K562 (cell line): ENCODE data around the gene ACSL5. TPM values are rescaled to one million over a fixed set of nuclear protein-coding genes. Genes with fewer than 3 reads are reported as not detected.

ENCODE experiments used
- ATF4 ChIP-seq: fragments of 450-650 bp; formaldehyde crosslinking; IDR thresholded peaks from 2 replicates; pipeline ENCODE4 v1.4.0; 2022; ENCODE audit warnings: mild to moderate bottlenecking, moderate library complexity
- CHAMP1 ChIP-seq: fragments of 450-650 bp; IDR thresholded peaks from 2 replicates; pipeline ENCODE4 v1.6.1; 2016; ENCODE audit warnings: mild to moderate bottlenecking
- GTF2A2 ChIP-seq: IDR thresholded peaks from 2 replicates; pipeline ENCODE4 v1.6.1; 2016; ENCODE audit warnings: mild to moderate bottlenecking, missing genetic modification characterization, missing compliant biosample characterization
- MGA ChIP-seq: fragments of 450-650 bp; IDR thresholded peaks from 2 replicates; pipeline ENCODE4 v1.6.1; 2016; ENCODE audit warnings: mild to moderate bottlenecking, moderate library complexity
- NELFE ChIP-seq: IDR thresholded peaks from 2 replicates; pipeline ENCODE4 v1.6.1; 2011; ENCODE audit warnings: mild to moderate bottlenecking; ENCODE audit not compliant: insufficient read depth, insufficient read length
- NFXL1 ChIP-seq: fragments of 450-650 bp; formaldehyde crosslinking; IDR thresholded peaks from 2 replicates; pipeline ENCODE4 v1.4.0; 2021; ENCODE audit warnings: mild to moderate bottlenecking
- ZNF146 ChIP-seq: IDR thresholded peaks from one replicate; pipeline ENCODE4 v1.6.1; 2018; ENCODE audit warnings: missing compliant biosample characterization; ENCODE audit not compliant: unreplicated experiment
- ZNF740 ChIP-seq, 3 experiments: fragments of 200-800 bp in 1 of 3; sonication (Bioruptor generic) in 1 of 3; sonication (generic) in 1 of 3; formaldehyde crosslinking in 1 of 3; IDR thresholded peaks; 2 replicates each; pipeline versions ENCODE4 v1.6.1 to v1.8.0; 2016 to 2022; ENCODE audit warnings: mild to moderate bottlenecking in 2 of 3, missing compliant biosample characterization in 2 of 3, missing genetic modification characterization in 2 of 3, missing genetic modification reagents in 1 of 3
- ZNF785 ChIP-seq: fragments of 250-450 bp; sonication (Bioruptor Pico); IDR thresholded peaks from 2 replicates; pipeline ENCODE4 v1.4.0; 2020; ENCODE audit warnings: mild to moderate bottlenecking
- polyA plus RNA-seq, 8 experiments: library from polyadenylated mRNA; depleted of rRNA in 4 of 8; stranded (reverse) in 5 of 8; unstranded in 3 of 8; fragments of >200 nt; fragmentation: Nextera tagmentation in 2 of 8; fragmentation: Illumina TruSeq in 1 of 8; extraction: Ambion mirVana in 2 of 8; extraction: Trizol in 1 of 8; gene quantifications; 2 replicates each; pipeline versions ENCODE4 v1.2.1 to v1.2.3, GENCODE V29; 2011 to 2014; ENCODE audit warnings: inconsistent platforms in 1 of 8, missing spikeins in 1 of 8
- total RNA-seq, 7 experiments: library from RNA; depleted of rRNA in 6 of 7; stranded (reverse); fragments of >200 nt in 6 of 7; fragmentation: Illumina TruSeq in 2 of 7; extraction: Trizol in 2 of 7; gene quantifications; 2 replicates each; pipeline versions ENCODE4 v1.2.1 to v1.2.3, GENCODE V29; 2011 to 2021; ENCODE audit warnings: low replicate concordance in 1 of 7

Gene ACSL5
- total and polyA plus RNA-seq, 9 of the 15 experiments (the other 6 are each of a cell fraction or from before 2014, with no cell fraction given) = 0.19 to 1.4 (median 0.55) TPM

- no peak for TF ChIP-seq MGA
- no peak for TF ChIP-seq ZNF740 (CRISPR knock-in tag; IDR thresholded peaks at IDR 0.05)
- no peak for TF ChIP-seq ZNF740 (tag; IDR thresholded peaks at IDR 0.05)
- TF ChIP-seq ZNF146 (CRISPR knock-in tag) = no peak
- TF ChIP-seq ZNF785 (CRISPR knock-in tag) = no peak
- TF ChIP-seq ATF4 (CRISPR knock-in tag) = no peak
- TF ChIP-seq NFXL1 (CRISPR knock-in tag) = no peak
- TF ChIP-seq GTF2A2 (tag) = no peak
- TF ChIP-seq NELFE = no peak
- TF ChIP-seq CHAMP1 = no peak
Observed at GRCh38 chr10:112446055-112446854, 72.3 kb downstream of the ACSL5 start (continued).
